Peyer's patch (tissue), 4 donors: ENCODE measurements around the gene CRTAP.

ENCODE experiments used
- CTCF ChIP-seq, 6 experiments: fragments of 450-650 bp in 4 of 6; fragments of 200-600 bp in 2 of 6; sonication (generic) in 1 of 6; IDR thresholded peaks; one replicate each; pipeline ENCODE4 v1.5.1; 2017 to 2019; ENCODE audit warnings: antibody characterized with exemption in 6 of 6, mild to moderate bottlenecking in 3 of 6, moderate library complexity in 1 of 6
- POLR2A ChIP-seq, 2 donors: fragments of 450-650 bp; IDR thresholded peaks; one replicate each; pipeline ENCODE4 v1.5.1; 2017; ENCODE audit warnings: antibody characterized with exemption in 2 of 2, mild to moderate bottlenecking in 2 of 2, moderate library complexity in 2 of 2

GRCh38 chr3:33122991-33123390 is 9.2 kb downstream of the CRTAP start:
- TF ChIP-seq CTCF (IDR thresholded peaks at IDR 0.05) = no peak
- no peak for TF ChIP-seq POLR2A (IDR thresholded peaks at IDR 0.05)
